Measurements from ENCODE around the gene NXPE1. TPM values are rescaled to one million over a fixed set of nuclear protein-coding genes. Genes with fewer than 3 reads are reported as not detected.

Gene NXPE1
- polyA plus RNA-seq, 1 donor (not counting 4 experiments of a cell fraction or from before 2014, with no cell fraction given), result not detected

DNA sequence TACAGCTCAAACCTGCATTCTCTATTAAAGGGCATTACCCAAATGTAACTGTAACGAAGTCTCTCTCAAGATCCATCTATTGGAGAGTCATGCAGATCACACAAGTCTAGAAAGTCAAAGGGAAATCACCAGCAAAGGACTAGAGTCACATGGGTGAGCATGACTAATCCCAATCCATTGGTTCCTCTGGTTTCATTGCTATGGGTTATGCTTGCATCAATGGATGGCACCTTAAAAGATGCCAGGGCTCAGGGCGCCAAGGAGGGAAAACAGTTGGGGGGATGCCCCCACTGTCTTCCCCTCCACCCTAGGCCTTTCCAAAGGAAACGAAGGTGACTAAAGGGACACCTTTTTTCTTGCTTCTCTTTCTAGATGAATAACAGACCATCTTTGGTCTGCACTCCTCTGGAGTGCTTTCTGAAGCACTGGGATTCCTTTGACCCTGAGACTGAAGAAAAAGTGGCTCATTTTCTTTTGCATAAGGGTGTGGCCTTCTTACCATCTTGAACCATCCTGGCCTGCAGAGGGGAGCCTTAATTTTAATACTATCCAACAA lies 27.8 kb upstream of the NXPE1 start:
- Histone ChIP-seq H2AFZ (ENCODE audit: control insufficient read depth, low read length) (no peak overlapping the region), H3K4me1 (ENCODE audit: control insufficient read depth, extremely low read depth, insufficient read depth, low read length) (no peaks in the 10 kb centered on the region), H3K4me2 (ENCODE audit: control insufficient read depth, extremely low read depth, insufficient read depth, low read depth, low read length) (no peak overlapping the region), H3K27me3 (ENCODE audit: control insufficient read depth, extremely low read depth, insufficient read depth, low read length) (no peaks in the 10 kb centered on the region), H3K9me3 (ENCODE audit: control insufficient read depth, low read depth, low read length) (peaks cover 2% of the 10 kb centered on the region), H3K79me2 (ENCODE audit: control insufficient read depth, insufficient read depth, low read length) (no peaks in the 10 kb centered on the region), H3K36me3 (ENCODE audit: control insufficient read depth in 2 of 2, extremely low read depth in 1 of 2, insufficient read depth in 2 of 2, low read length in 2 of 2) (no peaks in the 10 kb centered on the region), H3K9me1 (ENCODE audit: control insufficient read depth, extremely low read depth, insufficient read depth, low read length) (no peaks in the 10 kb centered on the region), H3K9ac (ENCODE audit: control insufficient read depth, extremely low read depth, insufficient read depth, low read length) (no peak overlapping the region), H3K27ac (ENCODE audit: control insufficient read depth, insufficient read depth, low read length) (no peak overlapping the region), H3K4me3 (ENCODE audit: control insufficient read depth in 2 of 3, extremely low read depth in 1 of 3, insufficient read depth in 2 of 3, low read depth in 1 of 3, low read length in 3 of 3) (no peak overlapping the region), H4K20me1 (ENCODE audit: control insufficient read depth, extremely low read depth, insufficient read depth, low read length) (no peaks in the 10 kb centered on the region)
- dilution Hi-C loops (cut with MboI; ENCODE audit: extremely low pct_ligation_motif_present, low sequenced_read_pairs), result no loop called here
- FAIRE-seq, result no peak
- DNase-seq (ENCODE audit: low read depth, low spot score), result no peak
- TF ChIP-seq, protein P1, sequence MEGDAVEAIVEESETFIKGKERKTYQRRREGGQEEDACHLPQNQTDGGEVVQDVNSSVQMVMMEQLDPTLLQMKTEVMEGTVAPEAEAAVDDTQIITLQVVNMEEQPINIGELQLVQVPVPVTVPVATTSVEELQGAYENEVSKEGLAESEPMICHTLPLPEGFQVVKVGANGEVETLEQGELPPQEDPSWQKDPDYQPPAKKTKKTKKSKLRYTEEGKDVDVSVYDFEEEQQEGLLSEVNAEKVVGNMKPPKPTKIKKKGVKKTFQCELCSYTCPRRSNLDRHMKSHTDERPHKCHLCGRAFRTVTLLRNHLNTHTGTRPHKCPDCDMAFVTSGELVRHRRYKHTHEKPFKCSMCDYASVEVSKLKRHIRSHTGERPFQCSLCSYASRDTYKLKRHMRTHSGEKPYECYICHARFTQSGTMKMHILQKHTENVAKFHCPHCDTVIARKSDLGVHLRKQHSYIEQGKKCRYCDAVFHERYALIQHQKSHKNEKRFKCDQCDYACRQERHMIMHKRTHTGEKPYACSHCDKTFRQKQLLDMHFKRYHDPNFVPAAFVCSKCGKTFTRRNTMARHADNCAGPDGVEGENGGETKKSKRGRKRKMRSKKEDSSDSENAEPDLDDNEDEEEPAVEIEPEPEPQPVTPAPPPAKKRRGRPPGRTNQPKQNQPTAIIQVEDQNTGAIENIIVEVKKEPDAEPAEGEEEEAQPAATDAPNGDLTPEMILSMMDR (optimal IDR thresholded peaks at IDR 0.05 in 1 of 3, IDR thresholded peaks at IDR 0.05 in 1 of 3, conservative IDR thresholded peaks at IDR 0.05 in 1 of 3; ENCODE audit: extremely low read depth in 1 of 3, insufficient read depth in 2 of 3, low read length in 3 of 3), result no peak
- no peak for TF ChIP-seq EZH2 (IDR thresholded peaks at IDR 0.05; ENCODE audit: low read length)

GRCh38 chr11:114586797-114587196 lies 27.1 kb upstream of the NXPE1 start:
- H3K36me3 ChIP-seq (ENCODE audit: control insufficient read depth in 2 of 2, extremely low read depth in 1 of 2, insufficient read depth in 2 of 2, low read length in 2 of 2), result no peaks in the 10 kb centered on the region
- no peak overlapping the region for H2AFZ ChIP-seq (ENCODE audit: control insufficient read depth, low read length)
- TF ChIP-seq, protein P1 (optimal IDR thresholded peaks at IDR 0.05 in 1 of 3, IDR thresholded peaks at IDR 0.05 in 1 of 3, conservative IDR thresholded peaks at IDR 0.05 in 1 of 3; ENCODE audit: extremely low read depth in 1 of 3, insufficient read depth in 2 of 3, low read length in 3 of 3), result peak in 1 of 3 experiments; percentile 34
- no peak for TF ChIP-seq EZH2 (IDR thresholded peaks at IDR 0.05; ENCODE audit: low read length)
- dilution Hi-C loops (cut with MboI; ENCODE audit: extremely low pct_ligation_motif_present, low sequenced_read_pairs), result no loop called here
- H3K79me2 ChIP-seq (ENCODE audit: control insufficient read depth, insufficient read depth, low read length), result no peaks in the 10 kb centered on the region
- no peaks in the 10 kb centered on the region for H3K9me1 ChIP-seq (ENCODE audit: control insufficient read depth, extremely low read depth, insufficient read depth, low read length)
- DNase-seq (ENCODE audit: low read depth, low spot score) (no peak), FAIRE-seq (no peak)
- H3K9me3 ChIP-seq (ENCODE audit: control insufficient read depth, low read depth, low read length), result peaks cover 2% of the 10 kb centered on the region
- no peaks in the 10 kb centered on the region for H4K20me1 ChIP-seq (ENCODE audit: control insufficient read depth, extremely low read depth, insufficient read depth, low read length)
- H3K9ac ChIP-seq (ENCODE audit: control insufficient read depth, extremely low read depth, insufficient read depth, low read length), result no peak overlapping the region
- H3K4me1 ChIP-seq (ENCODE audit: control insufficient read depth, extremely low read depth, insufficient read depth, low read length), result no peaks in the 10 kb centered on the region
- no peak overlapping the region for H3K4me2 ChIP-seq (ENCODE audit: control insufficient read depth, extremely low read depth, insufficient read depth, low read depth, low read length)
- no peak overlapping the region for H3K27ac ChIP-seq (ENCODE audit: control insufficient read depth, insufficient read depth, low read length)
- H3K4me3 ChIP-seq (ENCODE audit: control insufficient read depth in 2 of 3, extremely low read depth in 1 of 3, insufficient read depth in 2 of 3, low read depth in 1 of 3, low read length in 3 of 3), result no peak overlapping the region
- no peaks in the 10 kb centered on the region for H3K27me3 ChIP-seq (ENCODE audit: control insufficient read depth, extremely low read depth, insufficient read depth, low read length)

All from keratinocyte (primary cell).